Thoracic aorta endothelial cell (primary cell): Measurements from ENCODE around the gene KIAA1328. TPM values are rescaled to one million over a fixed set of nuclear protein-coding genes. Genes with fewer than 3 reads are reported as not detected.

Source experiments
- total RNA-seq: library from RNA; depleted of rRNA; stranded (reverse); fragments of >200 nt; gene quantifications from 2 replicates; pipeline ENCODE4 v1.2.3, GENCODE V29; 2012

The KIAA1328 gene
- total RNA-seq, result 10.7 and 11.7 TPM in 2 replicates

GRCh38 chr18:36828630-36829361 is at the start of gene KIAA1328, which contains the start of gene TPGS2:
Gene KIAA1328, plus strand, starts transcription at chr18:36829127. Its CDS starts 12 bp downstream, at chr18:36829139.
Gene TPGS2, minus strand, starts transcription at chr18:36829002. Its CDS starts 235 bp downstream, at chr18:36828767.

Other genes starting within 250 kb of the KIAA1328 start
- 194 and 204 TPM in 2 replicates for gene TPGS2, start 125 bp upstream of the KIAA1328 start, total RNA-seq